GM23248 (cell line): ENCODE results near the gene RBM47. TPM values are rescaled to one million over a fixed set of nuclear protein-coding genes. Genes with fewer than 3 reads are reported as not detected.

Source experiments
- DNase-seq: peaks from one replicate; pipeline ENCODE4 v3.0.0-alpha.2; 2015
- H2AFZ ChIP-seq: fragments of 200-600 bp; sonication (generic); 2 replicates; pipeline ENCODE4 v1.6.1; 2016; ENCODE audit warnings: antibody characterized with exemption
- H3F3A ChIP-seq: fragments of 200-600 bp; sonication (generic); 2 replicates; pipeline ENCODE4 v1.6.1; 2016; ENCODE audit warnings: mild to moderate bottlenecking, antibody characterized with exemption, mixed run types; ENCODE audit not compliant: insufficient read depth
- H3K27ac ChIP-seq: fragments of 200-600 bp; sonication (generic); 2 replicates; pipeline ENCODE4 v1.5.1; 2016; ENCODE audit warnings: mild to moderate bottlenecking
- H3K27me3 ChIP-seq: fragments of 200-600 bp; sonication (generic); replicated peaks from 2 replicates; pipeline ENCODE4 v1.6.1; 2016; ENCODE audit warnings: mild to moderate bottlenecking; ENCODE audit not compliant: insufficient read depth
- H3K36me3 ChIP-seq: fragments of 200-600 bp; sonication (generic); 2 replicates; pipeline ENCODE4 v1.6.1; 2016; ENCODE audit warnings: low read depth, mild to moderate bottlenecking
- H3K4me1 ChIP-seq: fragments of 200-600 bp; sonication (generic); 2 replicates; pipeline ENCODE4 v1.6.1; 2016; ENCODE audit warnings: mild to moderate bottlenecking; ENCODE audit not compliant: insufficient read depth
- H3K4me2 ChIP-seq: fragments of 200-600 bp; sonication (generic); one replicate; pipeline ENCODE4 v1.6.1; 2016; ENCODE audit warnings: mild to moderate bottlenecking; ENCODE audit not compliant: unreplicated experiment
- H3K4me3 ChIP-seq: fragments of 200-600 bp; sonication (generic); 2 replicates; pipeline ENCODE4 v1.5.1; 2016; ENCODE audit warnings: mild to moderate bottlenecking
- H3K79me2 ChIP-seq: fragments of 200-600 bp; sonication (generic); 2 replicates; pipeline ENCODE4 v1.6.1; 2016; ENCODE audit warnings: mild to moderate bottlenecking; ENCODE audit not compliant: insufficient read depth
- H3K9ac ChIP-seq: fragments of 200-600 bp; sonication (generic); 2 replicates; pipeline ENCODE4 v1.6.1; 2016; ENCODE audit warnings: mild to moderate bottlenecking
- H3K9me2 ChIP-seq: fragments of 200-600 bp; sonication (generic); 2 replicates; pipeline ENCODE4 v1.6.1; 2016; ENCODE audit warnings: mixed run types, mild to moderate bottlenecking, moderate library complexity; ENCODE audit not compliant: insufficient read depth
- H3K9me3 ChIP-seq: fragments of 200-600 bp; sonication (generic); one replicate; pipeline ENCODE4 v1.6.1; 2017; ENCODE audit warnings: low read depth
- H4K20me1 ChIP-seq: fragments of 200-600 bp; sonication (generic); 2 replicates; pipeline ENCODE4 v1.6.0; 2016; ENCODE audit not compliant: insufficient read depth
- EZH2 ChIP-seq: fragments of 200-600 bp; sonication (generic); IDR thresholded peaks from 2 replicates; pipeline ENCODE4 v1.6.1; 2018; ENCODE audit warnings: antibody characterized with exemption, mild to moderate bottlenecking; ENCODE audit not compliant: insufficient read depth, poor library complexity, severe bottlenecking
- EZH2phosphoT487 ChIP-seq: fragments of 200-600 bp; sonication (generic); IDR thresholded peaks from 2 replicates; pipeline ENCODE4 v1.6.1; 2018; ENCODE audit warnings: antibody characterized with exemption, moderate library complexity, mild to moderate bottlenecking, low read depth; ENCODE audit not compliant: insufficient read depth
- WGBS, 2 experiments: methylation state at CpG; one replicate each; pipeline ENCODE4 v1.1.6; 2015 to 2017; ENCODE audit warnings: low lambda C conversion rate in 2 of 2, low coverage in 1 of 2; ENCODE audit errors: missing lambda C conversion rate in 2 of 2; 5-methylcytosine and 5-hydroxymethylcytosine counted together
- in situ Hi-C: fragments of 300-500 bp; cut with MboI; formaldehyde crosslinking; loops from 2 replicates; pipeline ENCODE4 v1.15.0; 2020
- polyA plus RNA-seq: library from polyadenylated mRNA; unstranded; fragments of >200 nt; fragmentation: Nextera tagmentation; extraction: Ambion mirVana; gene quantifications from 2 replicates; pipeline ENCODE4 v1.2.1, GENCODE V29; 2016
- total RNA-seq: library from RNA; depleted of rRNA; stranded (reverse); fragments of >200 nt; shearing (Covaris generic); gene quantifications from 2 replicates; pipeline ENCODE4 v1.2.3, GENCODE V29; 2014

Gene RBM47
- total and polyA plus RNA-seq, 2 experiments from 2014 or later, result 0.70 to 1.3 TPM

DNA sequence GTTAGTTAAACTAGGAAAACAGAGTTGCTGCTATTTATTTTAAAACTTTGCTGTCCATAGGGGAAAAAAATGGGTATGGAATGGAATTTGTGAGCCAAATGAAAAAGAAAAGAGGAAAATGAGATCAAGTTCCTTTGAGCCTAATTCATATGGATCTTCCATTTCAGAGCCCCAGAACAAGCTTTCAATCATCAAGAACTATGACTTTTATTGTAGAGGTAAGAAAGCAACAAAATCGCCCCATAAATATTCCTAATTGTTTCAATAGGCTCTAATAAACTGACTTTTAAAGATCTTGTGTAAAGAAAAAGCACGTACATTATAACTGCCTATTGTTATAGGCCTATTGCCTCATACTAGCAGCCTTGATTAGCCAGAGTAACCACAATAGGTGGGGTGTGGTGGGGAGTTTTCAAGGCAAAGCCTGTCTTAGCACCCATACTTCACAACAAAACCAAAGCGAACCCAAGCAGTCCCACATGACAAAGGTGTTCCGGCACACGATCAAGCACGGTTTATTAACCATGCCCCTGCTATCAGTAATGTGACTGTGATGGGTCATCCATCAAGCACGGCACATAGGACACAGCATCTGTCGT, 44.4 kb downstream of the RBM47 start:
- Histone ChIP-seq H3K36me3 (no peaks in the 10 kb centered on the region), H4K20me1 (no peaks in the 10 kb centered on the region), H3K4me2 (no peak overlapping the region), H3K9ac (no peak overlapping the region), H3K4me3 (no peak overlapping the region), H3K79me2 (no peaks in the 10 kb centered on the region), H3K27me3 (no peaks in the 10 kb centered on the region), H3K9me2 (no peaks in the 10 kb centered on the region), H2AFZ (no peak overlapping the region), H3K9me3 (no peaks in the 10 kb centered on the region), H3F3A (peaks cover 19% of the 10 kb centered on the region; the same call in 1 of the 2 replicates), H3K27ac (no peak overlapping the region), H3K4me1 (peaks cover 26% of the 10 kb centered on the region)
- WGBS, 2 experiments, result 90 to 94% methylated on average over 8 of the region's 8 CpGs
- no peak for DNase-seq
- in situ Hi-C loops, result no loop called here
- no peak for TF ChIP-seq EZH2
- no peak for TF ChIP-seq EZH2phosphoT487

GRCh38 chr4:40584517-40585141, 45.0 kb downstream of the RBM47 start:
- Histone ChIP-seq H2AFZ (no peak overlapping the region), H4K20me1 (no peaks in the 10 kb centered on the region), H3K36me3 (no peaks in the 10 kb centered on the region), H3K27me3 (no peaks in the 10 kb centered on the region), H3K79me2 (no peaks in the 10 kb centered on the region), H3K9me2 (no peaks in the 10 kb centered on the region), H3K27ac (no peak overlapping the region), H3K4me1 (peaks cover 30% of the 10 kb centered on the region), H3K4me3 (no peak overlapping the region), H3K9ac (no peak overlapping the region), H3F3A (peaks cover 19% of the 10 kb centered on the region; the same call in 1 of the 2 replicates), H3K9me3 (no peaks in the 10 kb centered on the region), H3K4me2 (no peak overlapping the region)
- WGBS, 2 experiments, result 95 to 98% methylated on average over 3 of the region's 3 CpGs
- in situ Hi-C loops, result no loop called here
- DNase-seq, result no peak
- TF ChIP-seq EZH2, result no peak
- TF ChIP-seq EZH2phosphoT487, result no peak

DNA sequence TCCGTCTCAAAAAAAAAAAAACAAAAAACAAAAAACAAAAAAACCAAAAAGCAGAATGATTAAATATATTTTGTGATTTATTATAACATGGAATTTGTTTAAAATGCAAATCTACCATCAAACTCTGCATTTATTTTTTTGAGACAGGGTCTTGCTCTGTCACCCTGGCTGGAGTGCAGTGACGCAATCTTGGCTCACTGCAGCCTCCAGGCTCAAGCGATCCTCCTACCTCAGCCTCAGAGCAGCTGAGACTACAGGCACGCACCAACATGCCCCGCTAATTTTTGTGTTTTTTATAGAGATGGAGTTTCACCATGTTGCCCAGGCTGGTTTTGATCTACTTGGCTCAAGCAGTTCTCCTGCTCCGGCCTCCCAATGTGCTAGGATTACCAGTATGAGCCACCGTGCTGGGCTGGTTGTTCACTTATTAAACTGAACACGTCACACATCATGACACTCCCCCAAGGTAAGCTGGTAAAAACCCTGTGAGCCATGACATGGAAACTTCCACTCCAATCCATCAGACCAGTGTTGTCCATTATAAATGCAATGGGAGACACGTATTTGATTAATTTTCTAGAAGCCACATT, 45.7 kb downstream of the RBM47 start:
- Histone ChIP-seq H3K79me2 (no peaks in the 10 kb centered on the region), H2AFZ (no peak overlapping the region), H3K36me3 (no peaks in the 10 kb centered on the region), H3K9me3 (no peaks in the 10 kb centered on the region), H3K4me3 (no peak overlapping the region), H3K27ac (no peak overlapping the region), H3K4me2 (no peak overlapping the region), H3K4me1 (peaks cover 32% of the 10 kb centered on the region), H4K20me1 (no peaks in the 10 kb centered on the region), H3K27me3 (no peaks in the 10 kb centered on the region), H3K9ac (no peak overlapping the region), H3F3A (peaks cover 19% of the 10 kb centered on the region; the same call in 1 of the 2 replicates), H3K9me2 (no peaks in the 10 kb centered on the region)
- in situ Hi-C loops, result no loop called here
- no peak for TF ChIP-seq EZH2phosphoT487
- TF ChIP-seq EZH2, result no peak
- DNase-seq, result no peak
- WGBS, 2 experiments, result 85 to 91% methylated on average over 8 to 9 of the region's 9 CpGs

DNA sequence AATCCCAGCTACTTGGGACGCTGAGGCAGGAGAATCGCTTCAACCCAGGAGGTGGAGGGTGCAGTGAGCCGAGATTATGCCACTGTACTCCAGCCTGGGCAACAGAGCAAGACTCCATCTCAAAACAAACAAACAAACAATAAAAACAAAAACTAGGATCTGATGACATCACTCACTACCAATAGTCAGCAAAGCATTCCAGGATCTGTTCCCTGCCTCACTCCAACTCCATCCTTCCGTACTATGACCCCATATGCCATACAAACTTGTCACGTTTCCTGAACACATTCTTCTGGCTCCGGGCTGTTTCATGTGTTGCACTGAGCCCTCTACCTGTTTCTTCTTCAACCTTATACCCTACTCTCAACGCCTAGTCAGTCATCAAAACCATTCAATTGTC, 47.3 kb downstream of the RBM47 start:
- Histone ChIP-seq H3K36me3 (no peaks in the 10 kb centered on the region), H3K4me1 (peaks cover 29% of the 10 kb centered on the region), H3K27me3 (no peaks in the 10 kb centered on the region), H4K20me1 (no peaks in the 10 kb centered on the region), H3K79me2 (no peaks in the 10 kb centered on the region), H2AFZ (no peak overlapping the region), H3K9ac (no peak overlapping the region), H3K4me2 (no peak overlapping the region), H3K27ac (no peak overlapping the region), H3K9me2 (no peaks in the 10 kb centered on the region), H3F3A (peaks cover 14% of the 10 kb centered on the region; the same call in 1 of the 2 replicates), H3K9me3 (no peaks in the 10 kb centered on the region), H3K4me3 (no peak overlapping the region)
- no peak for DNase-seq
- in situ Hi-C loops, result no loop called here
- WGBS, 2 experiments, result 84 to 87% methylated on average over 7 of the region's 7 CpGs
- no peak for TF ChIP-seq EZH2phosphoT487
- no peak for TF ChIP-seq EZH2
